GM18517 (cell line): ENCODE results near the gene ZNF33A.
"Not testable (repeated sequence)": the region's sequence is repeated elsewhere in the genome, so short reads cannot be mapped to it uniquely, and the experiment has no call there.

Source experiments
- ATAC-seq: cut with Tn5 transposase; IDR thresholded peaks from one replicate; pipeline ENCODE4 v1.9.1; 2021; ENCODE audit warnings: mild to moderate bottlenecking, moderate library complexity; ENCODE audit not compliant: unreplicated experiment

Gene ZNF33A

DNA sequence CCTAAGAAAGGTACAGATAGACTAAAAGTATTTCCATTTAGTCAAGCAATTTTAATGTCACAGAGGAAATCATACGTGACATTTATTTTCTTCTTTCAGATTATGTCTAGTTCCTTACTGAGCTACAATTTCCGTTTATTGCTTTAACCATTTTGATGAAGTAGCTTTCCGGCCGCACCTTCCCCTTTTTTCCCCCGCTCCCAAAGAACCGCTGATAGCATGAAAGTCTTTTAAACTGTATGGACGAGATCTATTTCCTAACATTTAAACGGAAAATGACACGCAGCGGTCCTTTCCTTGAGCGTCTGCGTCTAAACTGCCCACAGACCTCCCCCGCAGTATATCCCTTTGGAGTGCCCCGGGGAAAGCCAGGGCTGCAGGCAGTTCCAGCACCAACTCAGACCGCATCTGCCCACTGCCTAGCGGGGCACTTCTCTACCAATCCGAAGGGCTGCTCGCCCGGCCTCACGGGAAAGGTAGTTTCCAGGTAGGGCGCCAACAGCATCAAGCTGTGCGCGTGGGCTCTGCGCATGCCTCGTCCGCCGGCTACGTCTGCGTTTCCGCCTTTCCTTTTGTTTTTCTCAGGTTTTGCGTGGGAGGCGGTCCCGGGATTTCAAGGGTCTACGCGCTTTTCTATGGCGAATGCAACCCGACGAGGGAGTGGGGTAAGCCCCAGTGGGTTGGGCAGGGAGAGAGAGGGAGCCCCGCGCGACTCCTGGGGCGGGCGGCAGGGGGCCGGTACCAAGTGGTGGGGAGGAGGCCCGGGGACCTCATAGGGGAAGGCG, at the start of gene ZNF33A:
Gene ZNF33A (plus strand): TSS at position 557 of the 785 bp plus-strand sequence. CDS start 1,667 bp downstream, outside the sequence.
- ATAC-seq: peak; percentile 86

DNA sequence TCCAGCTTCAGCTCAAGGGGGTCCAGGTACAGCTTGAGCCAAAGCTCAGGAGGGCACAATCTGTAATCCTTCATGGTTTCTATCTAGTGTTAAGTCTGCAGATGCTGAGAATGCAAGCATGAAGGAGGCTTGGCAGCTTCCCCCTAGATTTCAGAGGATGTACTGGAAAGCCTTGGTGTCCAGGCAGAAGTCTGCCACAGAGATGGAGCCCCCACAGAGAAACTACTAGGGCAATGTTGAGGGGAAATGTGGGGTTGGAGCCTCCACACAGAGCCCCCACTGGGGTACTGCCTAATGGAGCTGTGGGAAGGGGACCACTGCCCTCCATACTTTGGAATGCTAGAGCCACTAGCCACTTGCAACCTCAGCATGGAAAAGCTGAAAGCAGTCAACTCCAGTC, 45.5 kb upstream of the ZNF33A start:
- no peak for ATAC-seq

DNA sequence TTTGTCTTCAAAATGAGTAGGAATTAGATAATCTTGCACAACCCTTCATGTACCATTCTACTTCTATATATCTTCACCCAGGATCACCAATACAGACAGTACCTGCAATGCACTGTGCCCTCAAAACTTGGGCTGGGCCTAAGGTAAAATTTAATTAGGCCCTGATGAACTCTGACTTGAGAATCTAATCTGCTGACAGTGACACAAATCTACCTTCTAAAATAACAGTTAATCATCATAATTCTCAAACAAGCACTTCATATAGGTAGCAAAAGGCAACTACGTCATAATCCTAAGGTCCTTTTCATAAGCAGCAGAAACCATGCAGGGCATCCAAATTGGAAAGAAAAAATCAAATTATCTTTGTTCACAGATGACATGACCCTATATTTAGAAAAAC, 38.1 kb upstream of the ZNF33A start:
- ATAC-seq: no peak

- ATAC-seq: no peak
These were observed 35.0 kb upstream of the ZNF33A start for GRCh38 chr10:37975401-37975991.

DNA sequence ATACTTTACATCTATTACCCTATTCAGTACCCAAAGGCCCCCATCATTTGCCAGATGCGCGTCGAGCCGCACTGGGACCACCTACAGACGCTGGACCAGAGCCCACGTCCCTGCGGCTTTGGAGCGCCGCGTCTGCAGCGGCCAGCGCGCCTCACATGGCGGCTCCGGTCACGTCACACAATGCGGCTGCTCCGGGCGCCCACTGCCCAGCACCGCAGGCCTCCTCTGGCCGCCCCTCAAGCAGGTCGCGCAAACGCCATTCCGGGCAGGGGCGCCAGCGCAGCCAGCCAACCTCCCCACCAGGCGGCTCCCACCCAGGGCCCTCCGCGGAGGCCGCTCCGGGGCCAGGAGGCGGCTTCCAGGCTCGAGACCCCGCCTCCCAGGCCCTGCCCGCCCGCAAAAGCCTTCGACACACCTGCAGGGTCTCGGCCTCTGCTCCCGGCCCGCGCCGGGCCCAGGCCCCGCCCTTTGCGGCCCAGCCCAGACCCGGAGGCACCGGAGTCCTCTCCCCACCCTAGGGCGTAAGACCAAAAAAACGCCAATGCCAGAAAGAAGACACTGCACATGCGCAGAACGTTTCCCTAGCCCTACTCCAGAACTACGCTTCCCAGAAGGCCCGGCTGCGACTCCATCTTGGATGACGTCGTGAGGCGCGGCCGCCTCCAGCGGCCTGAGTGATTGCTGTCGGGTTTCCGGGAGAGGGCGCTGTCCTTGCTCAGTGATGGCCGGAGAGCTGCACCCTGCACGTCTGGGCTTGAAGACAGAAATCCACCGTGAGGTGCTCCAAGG, 34.2 kb upstream of the ZNF33A start, which contains the start of gene ZNF25:
Gene ZNF25 (minus strand): TSS at position 557 of the 789 bp plus-strand sequence. CDS start 4,925 bp downstream, outside the sequence.
- peak; percentile 95 for ATAC-seq

GRCh38 chr10:37976880-37977203, 33.6 kb upstream of the ZNF33A start:
- peak; percentile 8 for ATAC-seq

DNA sequence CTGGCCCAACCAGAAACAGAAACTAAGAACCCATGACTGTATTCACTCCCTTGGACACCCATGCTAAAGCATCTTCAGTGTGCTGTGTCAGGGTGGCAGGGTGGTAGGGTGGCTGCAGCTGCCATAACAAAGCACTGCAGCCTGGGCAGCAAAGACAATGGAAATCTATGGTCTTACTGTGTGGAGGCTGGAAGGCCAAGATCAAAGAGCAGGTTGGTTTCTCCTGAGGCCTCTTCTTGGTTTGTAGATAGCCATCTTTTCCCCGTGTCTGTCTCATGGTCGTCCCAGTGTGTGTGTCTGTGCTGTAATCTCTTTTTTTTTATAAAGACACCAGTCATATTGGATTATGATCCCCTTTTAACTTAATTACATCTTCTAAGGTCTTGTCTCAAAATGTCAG, 18.8 kb upstream of the ZNF33A start:
- ATAC-seq: no peak

DNA sequence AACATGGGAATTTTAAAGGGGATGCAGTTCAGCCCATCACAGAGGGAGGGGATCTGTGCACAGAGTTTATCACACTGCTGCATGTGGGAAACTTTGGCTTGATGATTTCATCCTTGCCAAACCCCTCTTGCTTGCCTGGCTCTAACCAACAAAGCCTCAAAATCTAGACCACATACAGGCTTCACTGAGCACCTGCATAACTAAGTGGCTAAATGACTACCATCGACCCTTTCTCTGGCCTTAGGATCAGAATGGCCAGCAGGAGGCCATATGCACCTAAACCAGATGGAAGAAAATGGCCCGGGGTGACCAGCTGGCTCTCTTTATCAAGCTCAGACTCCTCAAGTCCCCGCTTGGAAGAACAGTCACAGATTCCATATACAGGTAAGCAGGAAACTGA, 18.4 kb upstream of the ZNF33A start:
- no peak for ATAC-seq

DNA sequence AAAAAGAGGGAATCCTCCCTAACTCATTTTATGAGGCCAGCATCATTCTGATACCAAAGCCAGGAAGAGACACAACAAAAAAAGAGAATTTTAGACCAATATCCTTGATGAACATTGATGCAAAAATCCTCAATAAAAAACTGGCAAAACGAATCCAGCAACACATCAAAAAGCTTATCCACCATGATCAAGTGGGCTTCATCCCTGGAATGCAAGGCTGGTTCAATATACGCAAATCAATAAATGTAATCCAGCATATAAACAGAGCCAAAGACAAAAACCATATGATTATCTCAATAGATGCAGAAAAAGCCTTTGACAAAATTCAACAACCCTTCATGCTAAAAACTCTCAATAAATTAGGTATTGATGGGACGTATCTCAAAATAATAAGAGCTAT, 11.6 kb upstream of the ZNF33A start:
- not testable (repeated sequence) for ATAC-seq

GRCh38 chr10:38000474-38000873, 10.0 kb upstream of the ZNF33A start:
- ATAC-seq: not testable (repeated sequence)

- no peak for ATAC-seq
These were observed 7.4 kb upstream of the ZNF33A start for GRCh38 chr10:38003026-38003425.

DNA sequence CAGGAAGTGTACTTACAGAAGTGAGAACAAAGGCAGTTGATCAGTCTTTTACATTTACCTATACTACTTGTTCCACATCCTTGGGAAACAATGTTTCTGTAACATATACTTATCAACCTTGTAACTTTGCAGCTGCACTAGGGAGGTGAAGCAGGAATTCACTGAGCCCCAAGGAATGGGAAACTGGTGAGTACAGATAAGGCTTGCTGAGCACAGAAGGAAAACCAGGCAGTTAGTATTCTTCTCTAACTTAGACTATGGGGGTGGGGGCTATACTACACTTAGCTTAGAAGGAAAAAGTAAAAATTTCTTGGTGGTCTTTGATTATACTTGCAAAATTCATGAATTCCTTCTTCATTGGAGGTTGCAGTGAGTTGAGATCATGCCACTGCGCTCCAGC, 6.9 kb upstream of the ZNF33A start:
- no peak for ATAC-seq

GRCh38 chr10:38007551-38007950, 2.9 kb upstream of the ZNF33A start:
- no peak for ATAC-seq

- no peak for ATAC-seq
These were observed 2.5 kb upstream of the ZNF33A start for GRCh38 chr10:38007991-38008390.

DNA sequence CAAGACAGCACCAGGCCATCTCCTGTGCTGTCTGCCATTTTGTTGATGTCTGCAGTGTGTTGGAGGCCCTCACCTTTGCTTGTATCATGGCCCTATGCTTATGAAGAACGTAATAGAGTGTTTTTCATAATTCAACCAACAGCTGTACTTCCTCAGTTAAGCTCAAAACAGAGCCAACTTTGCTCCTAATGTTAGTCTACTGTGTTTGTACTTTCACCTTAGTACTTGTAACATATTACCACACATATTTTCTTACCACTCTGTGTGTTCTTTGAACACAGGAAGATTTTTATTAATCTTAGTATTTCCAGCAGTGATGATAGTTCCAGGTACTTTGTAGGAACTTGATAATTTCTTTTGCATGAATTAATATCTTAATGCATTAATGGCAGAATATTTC, 5.9 kb downstream of the ZNF33A start:
- ATAC-seq: no peak

DNA sequence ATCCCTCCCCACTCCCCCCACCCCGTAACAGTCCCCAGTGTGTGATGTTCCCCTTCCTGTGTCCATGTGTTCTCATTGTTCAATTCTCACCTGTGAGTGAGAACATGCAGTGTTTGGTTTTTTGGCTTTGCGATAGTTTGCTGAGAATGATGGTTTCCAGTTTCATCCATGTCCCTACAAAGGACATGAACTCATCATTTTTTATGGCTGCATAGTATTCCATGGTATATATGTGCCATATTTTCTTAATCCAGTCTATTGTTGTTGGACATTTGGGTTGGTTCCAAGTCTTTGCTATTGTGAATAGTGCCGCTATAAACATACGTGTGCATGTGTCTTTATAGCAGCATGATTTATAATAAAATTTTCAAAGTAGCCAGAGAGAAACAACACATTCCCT, 8.6 kb downstream of the ZNF33A start:
- ATAC-seq: not testable (repeated sequence)

DNA sequence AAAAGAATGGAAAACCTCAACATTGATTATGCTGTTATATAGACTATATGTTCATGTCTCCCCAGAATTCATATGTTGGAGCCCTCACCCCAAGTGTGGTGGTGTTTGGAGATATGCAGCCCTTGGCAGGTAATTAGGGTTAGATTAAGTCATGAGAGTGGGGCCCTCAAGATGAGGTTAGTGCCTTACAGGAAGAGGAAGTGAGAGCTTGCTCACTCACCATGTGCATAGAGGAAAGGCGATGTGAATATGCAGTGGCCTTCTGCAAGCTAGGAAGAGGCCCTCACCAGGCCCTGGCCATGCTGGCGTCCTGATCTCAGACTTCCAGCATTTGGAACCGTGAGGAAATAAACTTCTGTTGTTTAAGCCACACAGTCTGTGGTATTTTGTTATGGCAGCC, 14.8 kb downstream of the ZNF33A start:
- no peak for ATAC-seq

DNA sequence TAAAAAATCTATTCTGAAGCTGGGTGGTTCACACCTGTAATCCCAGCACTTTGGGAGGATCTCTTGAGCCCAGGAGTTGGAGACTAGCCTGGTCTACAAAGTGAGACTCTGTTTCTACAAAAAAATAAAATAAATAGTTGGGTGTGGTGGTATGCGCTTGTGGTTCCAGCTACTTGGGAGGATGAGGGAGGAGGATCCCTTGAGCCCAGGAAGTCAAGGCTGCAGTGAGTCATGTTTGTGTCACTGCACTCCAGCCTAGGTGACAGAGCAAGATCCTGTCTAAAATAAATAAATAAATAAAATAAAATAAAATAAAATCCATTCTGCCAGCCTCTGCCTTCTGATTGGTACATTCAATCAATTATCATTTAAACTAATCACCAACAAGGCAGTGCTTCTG, 17.5 kb downstream of the ZNF33A start:
- no peak for ATAC-seq

DNA sequence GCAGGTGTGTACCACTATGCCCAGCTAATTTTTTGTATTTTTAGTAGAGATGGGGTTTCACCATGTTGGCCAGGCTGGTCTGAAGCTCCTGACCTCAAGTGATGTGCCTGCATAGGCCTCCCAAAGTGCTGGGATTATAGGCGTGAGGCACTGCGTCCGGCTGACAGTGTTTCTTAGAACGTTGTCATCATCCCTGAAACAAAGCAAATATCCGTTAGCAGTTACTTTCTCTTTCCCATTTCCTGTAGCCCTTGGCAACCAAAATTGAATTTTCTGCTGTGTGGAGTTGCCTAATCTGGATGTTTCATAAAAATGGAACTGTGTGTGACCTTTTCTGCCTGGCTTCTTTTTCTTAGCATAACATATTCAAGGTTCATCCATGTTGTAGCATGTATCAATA, 22.4 kb downstream of the ZNF33A start:
- ATAC-seq: no peak

- ATAC-seq: peak; percentile 96
These were observed 27.8 kb downstream of the ZNF33A start for GRCh38 chr10:38038107-38038931.

GRCh38 chr10:38038932-38039245, 28.4 kb downstream of the ZNF33A start:
- peak; percentile 13 for ATAC-seq
